A549 treated with Mapracorat at 1 μM for 4 hours (cell line): ENCODE data around the gene CAND1. TPM values are rescaled to one million over a fixed set of nuclear protein-coding genes. Genes with fewer than 3 reads are reported as not detected.

Source experiments
- total RNA-seq: library from RNA; stranded (reverse); fragments of 200-300 nt; extraction: Qiagen RNA extraction; gene quantifications from 5 replicates; pipeline ENCODE4 v1.2.3, GENCODE V29; 2022

The CAND1 gene
- total RNA-seq = 48.4 to 95.2 TPM (median 84.0 TPM) in 5 replicates

GRCh38 chr12:67268896-67269632 lies at the start of gene CAND1:
Gene CAND1, plus strand, starts transcription at chr12:67269358. Its CDS starts 360 bp downstream, at chr12:67269718.

